Measurements from ENCODE around the gene ZNF628.

Gene ZNF628

DNA sequence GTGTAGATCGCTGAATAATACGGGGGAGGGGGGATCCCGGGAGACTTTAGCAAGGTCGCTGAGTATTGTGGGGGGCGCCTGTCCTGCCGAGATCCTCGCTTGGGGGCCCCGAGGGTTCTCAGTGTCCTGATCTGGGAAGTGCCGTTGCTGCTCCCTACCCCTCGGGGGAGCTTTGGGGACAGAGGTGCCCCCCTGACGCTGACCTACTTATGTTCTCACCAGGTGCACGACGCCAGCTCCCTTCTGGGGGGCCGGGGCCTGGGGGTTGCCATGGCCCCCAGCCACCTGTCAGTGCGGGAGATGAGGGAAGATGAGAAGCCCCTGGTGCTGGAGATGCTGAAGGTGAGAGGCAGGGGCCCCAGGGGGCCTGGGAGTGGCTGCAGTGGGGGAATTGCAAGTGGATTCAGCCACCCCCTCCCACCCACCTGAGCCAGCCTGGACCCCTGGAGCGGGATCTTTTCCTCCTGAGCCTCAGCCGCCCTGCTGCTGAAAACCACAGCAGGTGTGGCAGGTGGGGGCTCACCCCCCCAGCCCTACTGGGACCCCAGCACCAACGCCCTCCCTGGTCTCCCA, 9.1 kb downstream of the ZNF628 start:
- TF ChIP-seq, protein P1, sequence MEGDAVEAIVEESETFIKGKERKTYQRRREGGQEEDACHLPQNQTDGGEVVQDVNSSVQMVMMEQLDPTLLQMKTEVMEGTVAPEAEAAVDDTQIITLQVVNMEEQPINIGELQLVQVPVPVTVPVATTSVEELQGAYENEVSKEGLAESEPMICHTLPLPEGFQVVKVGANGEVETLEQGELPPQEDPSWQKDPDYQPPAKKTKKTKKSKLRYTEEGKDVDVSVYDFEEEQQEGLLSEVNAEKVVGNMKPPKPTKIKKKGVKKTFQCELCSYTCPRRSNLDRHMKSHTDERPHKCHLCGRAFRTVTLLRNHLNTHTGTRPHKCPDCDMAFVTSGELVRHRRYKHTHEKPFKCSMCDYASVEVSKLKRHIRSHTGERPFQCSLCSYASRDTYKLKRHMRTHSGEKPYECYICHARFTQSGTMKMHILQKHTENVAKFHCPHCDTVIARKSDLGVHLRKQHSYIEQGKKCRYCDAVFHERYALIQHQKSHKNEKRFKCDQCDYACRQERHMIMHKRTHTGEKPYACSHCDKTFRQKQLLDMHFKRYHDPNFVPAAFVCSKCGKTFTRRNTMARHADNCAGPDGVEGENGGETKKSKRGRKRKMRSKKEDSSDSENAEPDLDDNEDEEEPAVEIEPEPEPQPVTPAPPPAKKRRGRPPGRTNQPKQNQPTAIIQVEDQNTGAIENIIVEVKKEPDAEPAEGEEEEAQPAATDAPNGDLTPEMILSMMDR (IDR thresholded peaks at IDR 0.05): no peak

DNA sequence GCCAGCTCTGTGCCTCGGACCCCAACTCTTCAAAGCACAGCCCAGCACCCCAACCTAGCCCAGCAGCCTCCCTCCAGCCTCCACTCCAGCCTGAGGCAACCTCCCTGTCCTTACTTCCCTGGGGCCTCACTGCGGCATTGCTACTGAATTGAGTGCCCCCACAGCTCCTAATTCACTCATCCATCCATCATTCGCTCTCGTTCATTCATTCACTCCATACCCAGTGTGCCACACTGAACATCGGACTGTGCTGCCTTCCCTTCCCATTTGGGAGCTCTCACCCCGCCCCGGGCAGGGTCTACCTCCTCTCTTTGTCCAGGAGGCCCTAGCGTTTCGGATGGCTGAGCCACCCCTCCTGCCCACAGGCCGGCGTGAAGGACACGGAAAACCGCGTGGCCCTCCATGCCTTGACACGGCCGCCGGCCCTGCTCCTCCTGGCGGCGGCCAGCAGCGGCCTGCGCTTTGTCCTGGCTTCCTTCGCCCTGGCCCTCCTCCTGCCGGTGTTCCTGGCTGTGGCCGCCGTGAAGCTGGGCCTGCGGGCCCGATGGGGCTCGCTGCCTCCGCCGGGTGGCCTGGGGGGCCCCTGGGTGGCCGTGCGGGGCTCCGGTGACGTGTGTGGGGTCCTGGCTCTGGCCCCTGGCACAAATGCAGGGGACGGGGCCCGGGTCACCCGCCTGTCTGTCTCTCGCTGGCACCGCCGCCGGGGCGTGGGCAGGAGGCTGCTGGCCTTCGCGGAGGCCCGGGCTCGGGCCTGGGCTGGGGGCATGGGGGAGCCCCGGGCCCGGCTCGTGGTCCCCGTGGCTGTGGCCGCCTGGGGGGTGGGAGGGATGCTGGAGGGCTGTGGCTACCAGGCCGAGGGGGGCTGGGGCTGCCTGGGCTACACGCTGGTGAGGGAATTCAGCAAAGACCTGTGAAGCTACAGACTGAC, 9.9 kb downstream of the ZNF628 start:
- TF ChIP-seq, protein P1 (IDR thresholded peaks at IDR 0.05): no peak

DNA sequence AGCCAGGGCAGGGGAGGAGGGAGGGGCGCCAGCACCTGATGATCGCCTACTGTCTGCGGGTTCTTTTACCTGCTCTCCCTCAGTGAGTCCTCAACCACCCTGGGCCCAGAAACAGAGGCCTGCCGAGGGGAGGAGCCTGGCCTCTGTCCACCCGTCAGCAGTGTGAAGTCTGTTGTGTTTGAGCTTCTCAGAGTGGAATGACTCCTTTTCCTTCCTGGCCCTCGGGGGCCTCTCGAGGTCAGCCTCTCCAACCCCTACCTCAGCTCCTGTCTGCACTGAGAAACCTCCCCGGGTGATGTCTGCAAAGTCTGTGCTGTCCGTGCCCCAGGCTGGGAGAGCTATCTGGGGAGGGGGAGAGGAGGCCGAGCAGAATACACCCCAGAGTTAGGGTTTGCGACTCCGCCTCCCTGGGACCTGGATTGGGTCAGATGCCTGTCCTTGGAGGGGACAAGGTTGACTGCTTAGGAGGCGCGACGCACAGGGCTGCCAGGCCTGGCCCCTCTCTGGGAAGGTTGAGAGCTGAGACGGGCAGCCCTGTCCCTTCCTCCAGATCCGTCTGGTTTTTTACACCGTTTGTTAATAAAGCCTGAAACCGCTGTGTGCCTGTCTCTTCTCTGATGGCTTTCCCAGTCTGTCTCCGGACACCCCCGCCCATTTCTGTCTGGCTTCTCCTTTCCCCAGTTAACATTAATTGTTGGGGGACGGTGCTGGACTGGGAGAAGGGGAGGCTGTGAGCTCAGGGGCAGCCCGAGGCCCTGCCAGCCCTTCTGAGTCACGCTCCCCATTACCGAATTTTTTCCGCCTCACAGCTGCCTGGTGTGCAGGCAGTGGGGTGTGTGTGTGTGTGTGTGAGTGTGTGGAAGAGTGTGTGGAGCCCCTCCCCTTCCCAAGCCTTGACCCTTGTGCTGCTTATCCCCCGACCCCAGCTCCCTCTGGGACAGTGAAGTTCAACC, 10.8 kb downstream of the ZNF628 start:
- TF ChIP-seq, protein P1 (IDR thresholded peaks at IDR 0.05): no peak

DNA sequence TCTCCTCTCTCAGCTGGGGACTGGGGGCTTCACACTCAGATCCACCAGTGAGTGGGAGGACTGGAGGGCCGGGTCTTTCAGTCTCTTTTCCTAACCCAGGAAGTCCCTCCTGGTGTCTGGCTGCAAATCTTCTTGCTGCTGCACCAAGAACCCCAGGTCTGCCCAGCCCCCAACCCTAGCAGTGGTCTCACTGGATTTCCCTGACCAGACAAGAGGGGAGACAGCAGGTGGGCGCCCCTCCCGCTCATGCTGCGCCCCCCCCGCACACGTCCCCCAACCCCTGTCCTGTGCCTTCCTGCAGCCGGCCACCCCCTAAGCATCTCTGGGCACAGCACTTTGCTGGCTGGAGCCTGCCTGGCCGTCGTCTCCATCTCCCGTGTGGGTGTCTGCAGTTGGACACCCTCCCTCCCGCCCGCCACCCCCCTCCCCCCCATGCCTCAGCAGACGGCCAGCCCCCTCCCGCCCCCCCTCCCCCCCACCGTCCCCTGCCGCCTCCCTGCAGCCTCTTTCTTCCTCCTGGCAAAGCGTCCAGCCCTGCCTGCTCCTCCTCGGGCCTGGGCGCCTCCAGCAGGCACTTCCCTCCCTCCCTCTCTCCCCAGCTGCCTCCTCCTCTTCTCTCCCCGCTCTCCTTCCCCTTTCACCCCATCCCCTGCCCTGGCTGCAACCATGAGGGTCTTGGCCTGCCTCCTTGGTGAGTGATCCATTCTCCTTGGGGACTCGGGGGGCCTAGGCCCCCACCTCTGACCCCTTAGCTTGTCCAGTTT, 11.7 kb downstream of the ZNF628 start, which contains the start of gene SSC5D:
Gene SSC5D (plus strand): TSS at position 513 of the 764 bp plus-strand sequence. CDS start 154 bp downstream, at position 667.
- TF ChIP-seq, protein P1 (IDR thresholded peaks at IDR 0.05): no peak

DNA sequence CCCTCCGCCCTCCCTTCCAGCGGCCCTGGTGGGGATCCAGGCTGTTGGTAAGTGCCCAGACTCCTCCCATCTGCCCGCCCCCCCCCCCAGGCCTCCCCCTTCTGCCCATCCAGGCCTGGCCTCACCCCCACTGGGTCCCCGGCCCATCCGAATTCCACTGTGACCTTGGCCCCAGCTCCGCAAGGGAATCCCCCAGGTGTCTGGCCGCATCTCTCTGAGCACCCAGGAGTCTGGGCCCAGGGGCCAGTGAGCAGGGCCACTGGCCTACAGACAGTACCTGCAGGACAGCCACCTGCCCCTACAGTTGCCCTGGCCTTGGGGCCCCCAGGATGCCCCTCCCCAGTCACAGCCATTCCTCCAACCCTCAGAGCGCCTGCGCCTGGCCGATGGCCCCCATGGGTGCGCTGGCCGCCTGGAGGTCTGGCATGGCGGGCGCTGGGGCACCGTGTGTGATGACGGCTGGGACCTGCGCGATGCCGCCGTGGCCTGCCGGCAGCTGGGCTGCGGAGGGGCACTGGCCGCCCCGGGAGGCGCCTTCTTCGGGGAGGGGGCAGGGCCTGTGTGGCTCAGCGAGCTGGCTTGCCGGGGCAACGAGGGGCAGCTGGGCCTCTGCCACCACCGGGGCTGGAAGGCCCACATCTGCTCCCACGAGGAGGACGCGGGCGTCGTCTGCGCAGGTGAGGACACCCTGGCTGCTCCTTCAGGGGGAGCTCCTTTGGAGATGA, 12.7 kb downstream of the ZNF628 start:
- TF ChIP-seq, protein P1 (IDR thresholded peaks at IDR 0.05): no peak

DNA sequence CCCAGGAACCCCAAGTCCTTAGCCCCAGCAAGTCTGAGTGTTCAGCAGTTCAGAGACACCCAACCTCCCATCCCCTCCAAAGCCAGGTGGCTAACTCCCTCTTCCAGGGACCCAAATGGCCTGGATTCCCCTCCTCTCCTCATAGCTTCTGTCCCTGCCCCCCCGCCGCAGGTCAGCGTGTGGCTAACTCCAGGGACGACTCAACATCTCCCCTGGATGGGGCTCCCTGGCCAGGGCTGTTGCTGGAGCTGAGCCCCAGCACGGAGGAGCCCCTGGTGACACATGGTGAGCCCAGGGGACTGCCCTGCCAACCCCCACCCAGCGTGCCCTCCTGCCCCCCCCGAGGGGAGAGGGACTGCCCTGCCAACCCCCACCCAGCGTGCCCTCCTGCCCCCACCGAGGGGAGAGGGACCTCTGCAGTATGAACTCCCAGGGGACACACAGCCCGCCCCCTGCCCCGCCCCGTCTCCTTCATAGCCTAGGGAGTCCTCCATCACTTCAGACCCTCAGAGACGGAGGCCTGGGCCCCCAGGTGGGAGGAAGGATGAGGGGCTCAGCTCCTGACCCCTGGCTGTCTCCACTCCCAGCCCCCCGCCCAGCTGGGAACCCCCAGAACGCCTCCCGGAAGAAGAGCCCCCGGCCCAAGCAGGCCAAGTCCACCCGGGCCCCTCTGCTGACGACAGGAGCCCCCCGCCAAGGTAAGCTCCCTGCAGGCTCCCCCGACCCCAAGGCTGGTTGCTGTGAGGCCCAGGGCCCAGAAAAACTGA, 13.5 kb downstream of the ZNF628 start:
- TF ChIP-seq, protein P1 (IDR thresholded peaks at IDR 0.05): no peak

Measured in LNCAP (cell line).